Karpas-422 (cell line): Measurements from ENCODE around the gene SLC4A8. TPM values are rescaled to one million over a fixed set of nuclear protein-coding genes. Genes with fewer than 3 reads are reported as not detected.

Experiments
- DNase-seq: peaks from one replicate; pipeline ENCODE4 v3.0.0-alpha.2; 2015
- H2AFZ ChIP-seq: fragments of 200-600 bp; sonication (generic); 2 replicates; pipeline ENCODE4 v1.6.1; 2014; ENCODE audit warnings: antibody characterized with exemption, low read length, mixed read lengths
- H3K27ac ChIP-seq: fragments of 200-600 bp; sonication (generic); 2 replicates; pipeline ENCODE4 v1.5.1; 2014; ENCODE audit warnings: mild to moderate bottlenecking, low read length, moderate library complexity
- H3K27me3 ChIP-seq: fragments of 200-600 bp; sonication (generic); 2 replicates; pipeline ENCODE4 v1.6.1; 2014; ENCODE audit warnings: low read length, mixed read lengths
- H3K36me3 ChIP-seq: fragments of 200-600 bp; sonication (generic); 2 replicates; pipeline ENCODE4 v1.6.1; 2014; ENCODE audit warnings: low read length, mixed read lengths; ENCODE audit not compliant: insufficient read depth
- H3K4me1 ChIP-seq: fragments of 200-600 bp; sonication (generic); 2 replicates; pipeline ENCODE4 v1.6.1; 2014; ENCODE audit warnings: mild to moderate bottlenecking, low read length, mixed read lengths
- H3K4me2 ChIP-seq: fragments of 200-600 bp; sonication (generic); 2 replicates; pipeline ENCODE4 v1.6.1; 2014; ENCODE audit warnings: low read length, low read depth, mild to moderate bottlenecking; ENCODE audit not compliant: poor library complexity, severe bottlenecking
- H3K4me3 ChIP-seq: fragments of 200-600 bp; sonication (generic); 2 replicates; pipeline ENCODE4 v1.5.1; 2014; ENCODE audit warnings: mild to moderate bottlenecking, antibody characterized with exemption, low read length, mixed read lengths
- H3K79me2 ChIP-seq: fragments of 200-600 bp; sonication (generic); 2 replicates; pipeline ENCODE4 v1.6.1; 2014; ENCODE audit warnings: mild to moderate bottlenecking, low read length, mixed read lengths
- H3K9ac ChIP-seq: fragments of 200-600 bp; sonication (generic); 2 replicates; pipeline ENCODE4 v1.6.0; 2014; ENCODE audit warnings: low read length
- H3K9me2 ChIP-seq: fragments of 200-600 bp; sonication (generic), shearing (Covaris generic); replicated peaks from 2 replicates; pipeline ENCODE4 v1.6.0; 2014; ENCODE audit warnings: mild to moderate bottlenecking, low read length, moderate library complexity; ENCODE audit not compliant: insufficient read depth
- H3K9me3 ChIP-seq: fragments of 300-700, 200-600 bp; sonication (generic); 2 replicates; pipeline ENCODE4 v1.6.1; 2014; ENCODE audit warnings: low read length, mixed read lengths
- H4K20me1 ChIP-seq: fragments of 200-600 bp; sonication (generic); 2 replicates; pipeline ENCODE4 v1.6.1; 2014; ENCODE audit warnings: mild to moderate bottlenecking, antibody characterized with exemption, low read length, low read depth; ENCODE audit not compliant: insufficient read depth
- total RNA-seq: library from RNA; depleted of rRNA; stranded (reverse); fragments of >200 nt; shearing (Covaris generic); gene quantifications from 2 replicates; pipeline ENCODE4 v1.2.3, GENCODE V29; 2014; ENCODE audit warnings: low replicate concordance

The SLC4A8 gene
- total RNA-seq, 1 experiment from 2014 or later: 9.1 TPM

DNA sequence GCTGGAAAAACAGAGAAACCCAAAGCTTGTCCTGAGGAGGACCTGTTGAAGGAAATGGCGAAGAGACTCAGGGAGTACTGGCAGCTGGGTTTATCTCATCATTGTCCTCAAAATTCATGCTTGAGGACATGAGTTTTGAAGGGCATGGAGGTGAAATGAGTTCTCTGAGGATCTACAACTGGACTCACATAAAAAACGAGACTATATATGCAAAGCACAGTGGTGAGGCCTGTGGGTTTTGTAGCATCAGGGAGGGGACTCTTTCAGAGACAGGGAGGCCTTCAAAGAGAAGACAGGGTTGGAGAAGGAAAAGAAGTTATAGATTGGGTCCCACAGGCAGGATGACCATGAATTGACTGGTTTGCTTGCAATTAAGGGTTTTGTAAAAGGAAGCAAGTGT, 95.1 kb downstream of the SLC4A8 start:
- Histone ChIP-seq H3K79me2 (no peaks in the 10 kb centered on the region), H3K4me2 (no peak overlapping the region)

DNA sequence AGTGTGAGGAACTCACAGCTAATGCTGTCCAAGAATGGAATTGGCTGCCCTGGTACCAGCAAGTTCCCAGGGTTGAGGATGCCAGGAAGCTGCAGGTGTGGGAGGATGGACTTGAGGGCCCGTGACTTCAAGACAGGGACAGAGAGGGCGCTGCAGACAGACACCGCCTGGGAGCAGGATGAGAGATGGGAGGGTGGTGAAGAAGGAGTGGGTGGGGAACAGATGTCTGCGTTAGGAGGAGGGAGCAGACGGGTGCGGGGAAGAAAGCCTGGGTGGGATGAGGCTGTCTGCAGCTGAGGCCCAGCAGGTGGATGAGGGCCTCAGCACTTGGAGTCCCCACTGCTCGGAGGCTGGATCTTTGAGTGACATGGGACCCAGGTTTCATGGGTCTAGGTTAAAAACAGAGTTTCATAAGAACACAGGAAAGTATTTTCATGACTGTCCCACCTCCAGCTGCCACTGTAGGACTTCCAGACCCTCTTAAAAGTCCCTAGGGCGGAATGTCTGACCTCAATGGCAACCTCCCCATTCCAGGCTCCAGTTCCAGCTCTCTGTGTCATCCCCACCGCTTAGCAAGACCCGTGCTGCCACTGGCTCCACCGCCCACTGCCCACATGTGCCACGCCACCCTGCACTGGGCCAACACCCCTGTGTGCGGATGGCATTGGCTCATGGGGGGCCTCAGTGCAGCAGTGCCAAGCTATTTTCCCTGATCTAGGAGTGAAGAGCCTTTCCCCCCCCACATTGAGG, 96.1 kb downstream of the SLC4A8 start:
- H3K27ac ChIP-seq: no peak overlapping the region
- no peaks in the 10 kb centered on the region for H3K36me3 ChIP-seq
- H3K4me3 ChIP-seq: no peak overlapping the region
- H3K9me2 ChIP-seq: no peaks in the 10 kb centered on the region
- no peaks in the 10 kb centered on the region for H3K9me3 ChIP-seq
- H4K20me1 ChIP-seq: no peaks in the 10 kb centered on the region
- no peaks in the 10 kb centered on the region for H3K79me2 ChIP-seq
- H3K9ac ChIP-seq: no peak overlapping the region
- no peak overlapping the region for H3K4me2 ChIP-seq
- DNase-seq: no peak
- H3K4me1 ChIP-seq: no peaks in the 10 kb centered on the region
- no peaks in the 10 kb centered on the region for H3K27me3 ChIP-seq
- H2AFZ ChIP-seq: no peak overlapping the region

More for the DNA sequence above, 95.1 kb downstream of the SLC4A8 start:
- no peak overlapping the region for H3K4me3 ChIP-seq
- no peaks in the 10 kb centered on the region for H3K9me2 ChIP-seq
- no peaks in the 10 kb centered on the region for H3K4me1 ChIP-seq
- H2AFZ ChIP-seq: no peak overlapping the region
- H3K9ac ChIP-seq: no peak overlapping the region
- no peaks in the 10 kb centered on the region for H3K27me3 ChIP-seq
- no peak for DNase-seq
- H3K27ac ChIP-seq: no peak overlapping the region
- H4K20me1 ChIP-seq: no peaks in the 10 kb centered on the region
- H3K36me3 ChIP-seq: no peaks in the 10 kb centered on the region
- no peaks in the 10 kb centered on the region for H3K9me3 ChIP-seq

DNA sequence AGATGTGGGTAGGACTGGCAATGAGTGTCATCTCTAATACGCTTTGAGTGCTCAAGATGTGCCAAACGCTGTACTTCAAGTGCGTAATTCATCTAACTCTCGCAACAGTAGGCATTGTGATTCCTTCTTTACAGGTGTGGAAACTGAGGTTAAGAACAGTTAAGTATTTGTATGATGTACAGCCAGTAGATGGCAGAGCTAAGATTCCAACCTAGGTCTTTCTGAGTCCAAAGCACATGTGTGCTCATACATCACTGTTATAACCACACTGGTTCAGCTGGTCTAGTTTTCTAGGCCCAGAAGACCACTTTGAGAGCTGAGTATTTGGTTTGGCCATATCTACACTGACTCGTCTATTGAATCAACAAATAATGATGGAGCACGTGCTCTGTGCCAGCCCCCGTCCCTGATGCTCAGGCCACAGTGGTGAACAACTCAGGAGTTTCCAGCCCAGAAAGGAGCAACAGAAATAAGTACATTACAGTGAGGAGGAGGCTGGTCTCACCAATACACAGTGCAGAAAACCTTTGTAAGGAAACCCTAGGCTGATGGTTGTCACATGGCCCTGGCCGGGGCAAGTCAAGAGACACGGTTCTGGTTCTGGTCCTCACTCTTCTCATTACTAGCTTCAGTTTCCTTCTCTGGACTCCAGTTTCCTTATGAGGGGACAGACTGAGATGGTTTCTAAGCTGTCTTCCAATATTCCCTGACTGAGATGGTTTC, 97.1 kb downstream of the SLC4A8 start:
- Histone ChIP-seq H3K4me3 (no peak overlapping the region), H3K4me1 (no peaks in the 10 kb centered on the region), H3K79me2 (no peaks in the 10 kb centered on the region), H3K9ac (no peak overlapping the region), H3K9me3 (no peaks in the 10 kb centered on the region), H3K9me2 (no peaks in the 10 kb centered on the region), H3K27ac (no peak overlapping the region), H2AFZ (no peak overlapping the region), H3K36me3 (no peaks in the 10 kb centered on the region), H3K4me2 (no peak overlapping the region), H4K20me1 (no peaks in the 10 kb centered on the region), H3K27me3 (no peaks in the 10 kb centered on the region)
- peak; percentile 53 for DNase-seq

DNA sequence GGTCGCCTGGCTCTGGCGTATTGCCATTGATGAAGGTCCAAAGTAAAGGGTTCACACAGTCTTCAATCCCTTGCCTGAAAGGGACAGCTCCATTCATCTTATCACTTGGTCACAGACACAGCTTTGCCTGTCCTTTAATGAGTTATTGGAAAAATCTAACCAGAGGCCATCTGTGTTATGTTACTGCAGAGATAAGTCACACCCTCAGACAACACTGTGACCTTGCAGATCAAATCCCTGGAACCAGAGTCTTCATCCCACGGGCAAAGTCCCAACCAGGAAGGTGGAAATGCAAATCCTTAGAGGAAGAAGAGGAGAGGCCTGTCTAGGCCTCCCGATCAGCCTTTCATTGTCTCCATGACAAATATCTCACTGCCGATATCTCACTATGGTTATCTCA, 98.1 kb downstream of the SLC4A8 start:
- Histone ChIP-seq H3K79me2 (no peaks in the 10 kb centered on the region), H3K27me3 (no peaks in the 10 kb centered on the region), H3K4me2 (no peak overlapping the region), H3K27ac (no peak overlapping the region), H3K4me3 (no peak overlapping the region), H3K9me2 (no peaks in the 10 kb centered on the region), H2AFZ (no peak overlapping the region), H3K9ac (no peak overlapping the region), H3K9me3 (no peaks in the 10 kb centered on the region), H3K36me3 (no peaks in the 10 kb centered on the region), H3K4me1 (no peaks in the 10 kb centered on the region), H4K20me1 (no peaks in the 10 kb centered on the region)
- DNase-seq: no peak

DNA sequence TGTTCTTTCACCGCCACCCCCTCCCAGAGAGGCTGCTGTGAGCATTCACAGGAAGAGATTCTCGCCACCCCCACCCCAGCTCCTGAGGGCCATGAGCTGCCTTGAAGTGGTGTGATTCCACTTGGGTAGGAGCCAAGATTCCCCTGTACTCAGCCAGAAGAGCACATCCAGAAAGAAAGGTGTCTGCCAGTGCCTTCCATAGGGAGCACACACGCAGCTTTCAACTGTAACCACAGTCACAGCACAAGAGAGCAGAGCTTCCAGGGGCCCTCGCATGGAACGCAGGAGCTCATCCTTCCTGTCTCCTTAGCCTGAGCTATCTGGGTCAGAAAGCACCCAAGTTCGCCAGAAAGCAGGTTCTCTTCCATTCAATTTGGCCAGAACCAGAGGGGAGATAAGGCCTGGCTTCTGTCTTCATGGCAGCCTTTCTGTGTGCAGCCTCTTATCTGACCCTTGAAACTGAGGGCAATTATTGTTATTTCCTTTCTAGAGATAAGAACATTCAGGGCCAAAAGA, 99.8 kb downstream of the SLC4A8 start:
- no peaks in the 10 kb centered on the region for H4K20me1 ChIP-seq
- no peaks in the 10 kb centered on the region for H3K36me3 ChIP-seq
- no peak overlapping the region for H3K4me2 ChIP-seq
- no peak overlapping the region for H3K9ac ChIP-seq
- no peaks in the 10 kb centered on the region for H3K9me2 ChIP-seq
- H3K79me2 ChIP-seq: no peaks in the 10 kb centered on the region
- H3K27me3 ChIP-seq: no peaks in the 10 kb centered on the region
- no peaks in the 10 kb centered on the region for H3K9me3 ChIP-seq
- H3K4me3 ChIP-seq: no peak overlapping the region
- no peak for DNase-seq
- no peaks in the 10 kb centered on the region for H3K4me1 ChIP-seq
- no peak overlapping the region for H3K27ac ChIP-seq
- no peak overlapping the region for H2AFZ ChIP-seq

DNA sequence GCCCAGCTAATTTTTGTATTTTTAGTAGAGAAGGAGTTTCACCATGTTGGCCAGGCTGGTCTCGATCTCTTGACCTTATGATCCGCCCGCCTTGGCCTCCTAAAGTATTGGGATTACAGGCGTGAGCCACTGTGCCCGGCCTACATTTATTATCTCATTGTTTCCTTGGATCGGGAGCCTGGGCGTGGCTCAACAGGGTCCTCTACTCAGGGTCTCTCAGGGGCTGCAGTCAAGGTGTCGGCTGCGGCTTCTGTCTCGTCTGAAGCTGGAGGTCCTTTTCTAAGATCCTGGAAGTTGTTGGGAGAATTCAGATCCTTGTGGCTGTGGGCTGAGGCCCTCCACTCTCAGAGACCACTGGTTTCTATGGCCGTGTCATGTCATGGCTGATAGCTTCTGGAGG, 100.9 kb downstream of the SLC4A8 start:
- H3K9me2 ChIP-seq: no peaks in the 10 kb centered on the region
- no peaks in the 10 kb centered on the region for H3K27me3 ChIP-seq
- no peaks in the 10 kb centered on the region for H3K9me3 ChIP-seq
- no peak overlapping the region for H3K4me2 ChIP-seq
- no peaks in the 10 kb centered on the region for H4K20me1 ChIP-seq
- H3K79me2 ChIP-seq: no peaks in the 10 kb centered on the region
- no peak for DNase-seq
- H3K36me3 ChIP-seq: no peaks in the 10 kb centered on the region
- H3K4me1 ChIP-seq: no peaks in the 10 kb centered on the region
- H3K27ac ChIP-seq: no peak overlapping the region
- H3K9ac ChIP-seq: no peak overlapping the region
- no peak overlapping the region for H3K4me3 ChIP-seq
- H2AFZ ChIP-seq: no peak overlapping the region

DNA sequence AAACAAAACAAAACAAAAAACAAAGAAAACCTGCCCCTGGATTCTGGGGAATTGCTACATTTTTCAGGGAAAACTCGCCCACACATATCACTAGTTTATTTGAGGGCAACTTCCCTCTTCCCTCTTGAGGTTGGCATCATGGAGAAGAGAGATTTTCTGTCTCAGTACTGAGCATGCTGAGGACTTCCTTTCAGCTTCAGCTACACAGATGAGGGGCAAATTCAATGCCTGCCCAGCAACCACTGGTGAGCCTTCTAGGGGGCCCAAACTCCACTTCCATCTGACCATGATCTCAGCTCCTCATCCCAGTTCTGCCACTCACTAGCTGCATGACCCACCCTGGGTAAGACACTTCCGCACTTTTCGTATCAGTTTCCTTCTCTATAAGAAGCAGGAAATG, 103.3 kb downstream of the SLC4A8 start:
- Histone ChIP-seq H4K20me1 (no peaks in the 10 kb centered on the region), H3K4me3 (no peak overlapping the region), H3K27ac (no peak overlapping the region), H3K36me3 (no peaks in the 10 kb centered on the region), H3K27me3 (no peaks in the 10 kb centered on the region), H2AFZ (no peak overlapping the region), H3K79me2 (no peaks in the 10 kb centered on the region), H3K9me3 (no peaks in the 10 kb centered on the region), H3K4me2 (no peak overlapping the region), H3K9ac (no peak overlapping the region), H3K4me1 (no peaks in the 10 kb centered on the region), H3K9me2 (no peaks in the 10 kb centered on the region)
- DNase-seq: no peak

DNA sequence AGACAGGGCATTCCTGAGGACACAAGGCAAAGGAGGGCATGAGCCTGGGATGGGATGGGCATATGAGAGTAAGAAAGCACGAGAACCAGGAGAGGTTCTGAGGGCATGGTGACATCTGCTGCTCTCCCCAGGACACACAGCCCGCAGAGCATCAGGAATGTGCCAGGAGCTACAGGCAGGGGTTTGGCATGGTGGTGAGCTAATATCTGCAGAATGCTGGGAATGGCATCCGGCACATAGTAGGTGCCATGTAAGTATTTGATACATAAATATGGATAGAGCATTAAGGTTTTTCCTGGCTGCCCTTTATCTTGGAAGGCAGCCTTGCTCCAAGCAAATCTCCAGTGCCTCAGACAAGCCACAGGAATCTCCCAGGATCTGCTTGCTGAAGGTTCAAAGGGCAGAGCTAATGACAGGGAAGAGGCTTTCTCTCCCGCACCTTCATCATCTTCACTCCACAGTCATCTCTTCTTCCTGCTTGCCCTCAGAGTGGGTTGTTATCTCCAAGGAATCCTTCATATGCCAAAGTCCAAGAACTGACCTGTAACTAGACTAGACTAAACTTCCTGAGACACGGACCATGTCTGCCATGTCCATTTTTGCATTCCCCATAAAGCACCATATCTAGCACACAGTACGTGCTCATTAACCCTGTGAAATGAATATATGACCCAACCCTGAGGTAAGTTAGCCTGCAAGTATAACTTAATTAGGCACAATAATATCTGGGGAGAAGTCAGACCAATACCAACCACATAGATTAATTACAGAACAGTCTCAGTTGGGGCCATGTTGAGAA, 104.4 kb downstream of the SLC4A8 start:
- Histone ChIP-seq H2AFZ (no peak overlapping the region), H3K4me3 (no peak overlapping the region)
- no peak for DNase-seq

More for the DNA sequence above, 104.4 kb downstream of the SLC4A8 start:
- H3K27me3 ChIP-seq: no peaks in the 10 kb centered on the region
- no peak overlapping the region for H3K4me2 ChIP-seq
- no peaks in the 10 kb centered on the region for H3K79me2 ChIP-seq
- H3K4me1 ChIP-seq: no peaks in the 10 kb centered on the region
- H3K36me3 ChIP-seq: no peaks in the 10 kb centered on the region
- H3K9ac ChIP-seq: no peak overlapping the region
- no peaks in the 10 kb centered on the region for H3K9me3 ChIP-seq
- H4K20me1 ChIP-seq: no peaks in the 10 kb centered on the region
- no peak overlapping the region for H3K27ac ChIP-seq
- no peaks in the 10 kb centered on the region for H3K9me2 ChIP-seq
